Kidney epithelial cell (primary cell): Measurements from ENCODE around the gene ARL5B. TPM values are rescaled to one million over a fixed set of nuclear protein-coding genes. Genes with fewer than 3 reads are reported as not detected.

Experiments
- DNase-seq: peaks from one replicate; pipeline ENCODE4 v3.0.0-alpha.2; 2010; ENCODE audit warnings: low read depth
- H3K27me3 ChIP-seq: 2 replicates; pipeline ENCODE4 v1.6.0; 2011; ENCODE audit warnings: low read length; ENCODE audit not compliant: control insufficient read depth, insufficient read depth
- H3K36me3 ChIP-seq: 2 replicates; pipeline ENCODE4 v1.5.1; 2011; ENCODE audit warnings: low read length; ENCODE audit not compliant: control insufficient read depth, insufficient read depth
- H3K4me3 ChIP-seq: 2 replicates; pipeline ENCODE4 v1.5.1; 2011; ENCODE audit warnings: low read depth, mild to moderate bottlenecking, control low read depth, low read length
- CTCF ChIP-seq: IDR thresholded peaks from 2 replicates; pipeline ENCODE4 v1.5.1; 2011; ENCODE audit warnings: mild to moderate bottlenecking, moderate library complexity, low read length, control low read depth, inconsistent platforms; ENCODE audit not compliant: insufficient read depth, poor library complexity, severe bottlenecking
- total RNA-seq: library from RNA; depleted of rRNA; stranded (reverse); fragments of >200 nt; gene quantifications from 2 replicates; pipeline ENCODE4 v1.2.3, GENCODE V29; 2015

Gene ARL5B
- total RNA-seq, 1 donor from 2014 or later: 30.3 TPM

DNA sequence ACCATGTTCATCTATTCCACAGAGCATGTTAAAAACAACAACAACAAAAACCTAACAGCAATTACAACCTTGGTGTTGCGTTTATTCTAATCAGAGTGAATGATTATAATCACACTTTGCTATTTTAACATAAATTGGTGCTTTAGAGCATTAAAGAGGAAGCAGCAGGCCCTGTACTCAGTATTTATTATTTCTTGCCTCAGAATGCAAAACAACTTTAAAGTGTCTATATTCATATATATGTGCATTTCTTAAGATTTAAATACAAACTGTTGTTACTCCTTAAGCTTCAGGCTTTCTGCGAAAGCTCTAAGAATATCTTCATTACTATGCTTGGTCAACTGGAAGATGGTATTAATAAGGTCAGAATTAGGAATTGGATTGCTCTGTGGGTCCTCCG is 21.5 kb downstream of the ARL5B start:
- TF ChIP-seq CTCF: no peak
- DNase-seq: no peak
- H3K36me3 ChIP-seq: no peaks in the 10 kb centered on the region
- H3K27me3 ChIP-seq: no peaks in the 10 kb centered on the region
- H3K4me3 ChIP-seq: no peak overlapping the region

DNA sequence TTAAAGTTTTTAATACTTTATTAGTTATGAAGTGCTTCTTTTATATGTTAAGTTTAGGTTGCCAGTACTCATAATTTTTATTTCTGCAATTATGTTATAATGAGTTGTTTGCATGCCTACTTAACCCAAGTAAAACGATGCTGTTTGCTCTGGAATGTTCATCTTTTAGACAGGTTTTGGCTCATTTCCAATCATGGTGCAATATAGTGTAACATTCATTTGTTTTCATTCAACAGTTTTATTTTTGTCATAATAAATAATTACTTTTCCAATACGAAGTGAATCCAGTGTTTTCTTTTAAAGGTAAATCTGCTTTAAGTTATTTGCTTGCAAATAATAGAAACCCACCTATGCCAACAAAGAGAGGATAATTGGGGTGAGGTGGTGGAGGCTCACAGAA is 22.1 kb downstream of the ARL5B start:
- H3K36me3 ChIP-seq: no peaks in the 10 kb centered on the region
- no peak for DNase-seq
- no peak overlapping the region for H3K4me3 ChIP-seq
- H3K27me3 ChIP-seq: no peaks in the 10 kb centered on the region
- TF ChIP-seq CTCF: no peak

GRCh38 chr10:18681971-18682411 is 22.8 kb downstream of the ARL5B start:
- H3K27me3 ChIP-seq: no peaks in the 10 kb centered on the region
- TF ChIP-seq CTCF: no peak
- no peak overlapping the region for H3K4me3 ChIP-seq

GRCh38 chr10:18683427-18683826 is 24.2 kb downstream of the ARL5B start:
- Histone ChIP-seq H3K27me3 (no peaks in the 10 kb centered on the region), H3K4me3 (no peak overlapping the region), H3K36me3 (no peaks in the 10 kb centered on the region)
- DNase-seq: no peak
- TF ChIP-seq CTCF: no peak

More at GRCh38 chr10:18681971-18682411, 22.8 kb downstream of the ARL5B start:
- peak; percentile 56 for DNase-seq
- H3K36me3 ChIP-seq: no peaks in the 10 kb centered on the region

- H3K27me3 ChIP-seq: no peaks in the 10 kb centered on the region
- H3K4me3 ChIP-seq: no peak overlapping the region
- DNase-seq: no peak
- no peak for TF ChIP-seq CTCF
- H3K36me3 ChIP-seq: no peaks in the 10 kb centered on the region
Observed at GRCh38 chr10:18684416-18684815, 25.2 kb downstream of the ARL5B start.

DNA sequence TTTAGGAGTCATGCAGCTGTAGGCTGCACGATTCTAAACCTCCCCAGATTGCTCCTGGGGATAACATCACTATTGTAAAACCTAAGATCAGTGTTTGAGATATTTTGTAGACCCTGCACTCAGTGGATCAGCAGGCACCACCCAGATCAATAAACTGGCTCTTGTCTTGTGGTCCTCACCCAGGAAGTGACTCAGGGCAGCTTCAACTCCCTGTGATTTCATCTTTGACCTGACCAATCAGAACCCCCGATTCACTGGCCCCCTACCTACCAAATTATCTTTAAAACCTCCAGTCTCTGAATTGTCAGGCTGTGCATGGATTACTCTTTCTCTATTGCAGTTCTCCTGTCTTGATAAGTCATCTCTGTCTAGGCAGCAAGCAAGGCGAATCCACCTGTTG is 25.7 kb downstream of the ARL5B start:
- no peak for TF ChIP-seq CTCF
- no peak for DNase-seq
- H3K4me3 ChIP-seq: no peak overlapping the region

More for the DNA sequence above, 25.7 kb downstream of the ARL5B start:
- Histone ChIP-seq H3K27me3 (no peaks in the 10 kb centered on the region), H3K36me3 (no peaks in the 10 kb centered on the region)
